ENCODE results near the gene TRIM34.

DNA sequence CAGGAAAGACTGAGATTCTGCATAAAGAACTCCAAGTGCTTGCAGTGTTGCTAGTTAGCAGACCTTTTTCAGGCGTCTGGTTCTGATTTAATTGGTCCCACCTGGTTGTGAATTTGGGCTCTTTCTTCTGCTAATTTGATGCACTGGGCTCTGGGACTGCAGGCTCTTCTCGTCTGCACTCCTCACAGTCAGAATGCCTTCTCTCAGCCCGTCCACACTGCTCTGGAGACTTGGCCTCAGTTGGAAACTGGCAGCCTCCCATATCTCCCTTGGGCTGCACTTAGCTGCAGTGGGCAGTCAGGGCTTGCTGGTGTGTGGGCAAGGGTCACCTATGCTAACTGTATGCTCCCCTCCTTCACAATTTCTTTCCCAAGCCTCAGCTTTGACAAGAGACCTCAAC lies 26.8 kb upstream of the TRIM34 start:
- no peak for TF ChIP-seq CTCF (IDR thresholded peaks at IDR 0.05 in 2 of 3, conservative IDR thresholded peaks at IDR 0.05 in 1 of 3; ENCODE audit: borderline replicate concordance in 1 of 3, insufficient read depth in 1 of 3, low read depth in 2 of 3, low read length in 2 of 3)
- no peak for TF ChIP-seq CBX3 (IDR thresholded peaks at IDR 0.05; ENCODE audit: low read depth)
- TF ChIP-seq, protein P1, sequence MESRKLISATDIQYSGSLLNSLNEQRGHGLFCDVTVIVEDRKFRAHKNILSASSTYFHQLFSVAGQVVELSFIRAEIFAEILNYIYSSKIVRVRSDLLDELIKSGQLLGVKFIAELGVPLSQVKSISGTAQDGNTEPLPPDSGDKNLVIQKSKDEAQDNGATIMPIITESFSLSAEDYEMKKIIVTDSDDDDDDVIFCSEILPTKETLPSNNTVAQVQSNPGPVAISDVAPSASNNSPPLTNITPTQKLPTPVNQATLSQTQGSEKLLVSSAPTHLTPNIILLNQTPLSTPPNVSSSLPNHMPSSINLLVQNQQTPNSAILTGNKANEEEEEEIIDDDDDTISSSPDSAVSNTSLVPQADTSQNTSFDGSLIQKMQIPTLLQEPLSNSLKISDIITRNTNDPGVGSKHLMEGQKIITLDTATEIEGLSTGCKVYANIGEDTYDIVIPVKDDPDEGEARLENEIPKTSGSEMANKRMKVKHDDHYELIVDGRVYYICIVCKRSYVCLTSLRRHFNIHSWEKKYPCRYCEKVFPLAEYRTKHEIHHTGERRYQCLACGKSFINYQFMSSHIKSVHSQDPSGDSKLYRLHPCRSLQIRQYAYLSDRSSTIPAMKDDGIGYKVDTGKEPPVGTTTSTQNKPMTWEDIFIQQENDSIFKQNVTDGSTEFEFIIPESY (IDR thresholded peaks at IDR 0.05; ENCODE audit: extremely low read depth, insufficient replicate concordance, low read length): no peak
- no peak for TF ChIP-seq POLR2AphosphoS5 (IDR thresholded peaks at IDR 0.05; ENCODE audit: low read depth, low read length)
- TF ChIP-seq POLR2A (IDR thresholded peaks at IDR 0.05; ENCODE audit: borderline replicate concordance, extremely low read depth, insufficient read depth, insufficient read length): no peak
- no peak for TF ChIP-seq RAD21 (IDR thresholded peaks at IDR 0.05; ENCODE audit: low read depth)
- no peak for TF ChIP-seq EZH2 (IDR thresholded peaks at IDR 0.05)
- no peak for TF ChIP-seq CEBPB (IDR thresholded peaks at IDR 0.05; ENCODE audit: low read depth)

All from HCT116 (cell line).